DND-41 (cell line): ENCODE results near the gene FEM1A.

Experiments
- CTCF ChIP-seq: IDR thresholded peaks from 2 replicates; pipeline ENCODE4 v1.5.1; 2012; ENCODE audit warnings: borderline replicate concordance, low read length, moderate library complexity, mild to moderate bottlenecking; ENCODE audit not compliant: poor library complexity, severe bottlenecking; ENCODE audit errors: extremely low read depth
- EZH2 ChIP-seq: IDR thresholded peaks from 3 replicates; pipeline ENCODE4 v1.6.1; 2012; ENCODE audit warnings: borderline replicate concordance, low read depth, mild to moderate bottlenecking, moderate library complexity, low read length, inconsistent platforms; ENCODE audit not compliant: severe bottlenecking

- TF ChIP-seq CTCF (no peak), EZH2 (no peak)
These were observed 18.4 kb upstream of the FEM1A start for GRCh38 chr19:4773047-4773640.
